OCI-LY1 (cell line): ENCODE results near the gene ALOX15.

Experiments used
- H2AFZ ChIP-seq: fragments of 200-600 bp; sonication (generic), shearing (Covaris generic); 2 replicates; pipeline ENCODE4 v1.6.0; 2014; ENCODE audit warnings: antibody characterized with exemption, mild to moderate bottlenecking, low read length
- H3F3A ChIP-seq: fragments of 200-600 bp; sonication (generic), shearing (Covaris generic); 2 replicates; pipeline ENCODE4 v1.6.0; 2014; ENCODE audit warnings: mild to moderate bottlenecking, antibody characterized with exemption, low read length, moderate library complexity; ENCODE audit not compliant: insufficient read depth
- H3K27ac ChIP-seq: fragments of 200-600 bp; sonication (generic); 2 replicates; pipeline ENCODE4 v1.5.1; 2014; ENCODE audit warnings: low read length, mixed run types, mild to moderate bottlenecking, low read depth; ENCODE audit not compliant: poor library complexity, severe bottlenecking
- H3K27me3 ChIP-seq: fragments of 200-600 bp; sonication (generic); 2 replicates; pipeline ENCODE4 v1.6.0; 2014; ENCODE audit warnings: antibody characterized with exemption, mild to moderate bottlenecking, low read length, moderate library complexity; ENCODE audit not compliant: insufficient read depth
- H3K36me3 ChIP-seq: fragments of 200-600 bp; sonication (generic); 2 replicates; pipeline ENCODE4 v1.6.1; 2014; ENCODE audit warnings: mild to moderate bottlenecking, antibody characterized with exemption, low read length, moderate library complexity, mixed read lengths; ENCODE audit not compliant: insufficient read depth
- H3K4me1 ChIP-seq: fragments of 200-600 bp; sonication (generic); 2 replicates; pipeline ENCODE4 v1.5.1; 2014; ENCODE audit warnings: mild to moderate bottlenecking, low read length, moderate library complexity; ENCODE audit not compliant: insufficient read depth, severe bottlenecking
- H3K4me2 ChIP-seq: fragments of 200-600 bp; sonication (generic), shearing (Covaris generic); 2 replicates; pipeline ENCODE4 v1.6.1; 2014; ENCODE audit warnings: low read length
- H3K4me3 ChIP-seq: fragments of 200-600 bp; sonication (generic); 2 replicates; pipeline ENCODE4 v1.5.1; 2014; ENCODE audit warnings: low read length, low read depth, mild to moderate bottlenecking, mixed read lengths; ENCODE audit not compliant: poor library complexity, severe bottlenecking
- H3K79me2 ChIP-seq: fragments of 200-600 bp; shearing (Covaris generic); 2 replicates; pipeline ENCODE4 v1.6.1; 2016; ENCODE audit warnings: mixed run types, low read length, mixed read lengths; ENCODE audit not compliant: insufficient read depth
- H3K9ac ChIP-seq: fragments of 200-600 bp; sonication (generic), shearing (Covaris generic); 2 replicates; pipeline ENCODE4 v1.6.1; 2014; ENCODE audit warnings: mild to moderate bottlenecking, low read length, mixed read lengths
- H3K9me2 ChIP-seq: fragments of 200-600 bp; sonication (generic), shearing (Covaris generic); 2 replicates; pipeline ENCODE4 v1.6.1; 2014; ENCODE audit warnings: low read depth, mild to moderate bottlenecking, low read length, mixed read lengths
- H3K9me3 ChIP-seq: fragments of 200-600 bp; shearing (Covaris generic); 2 replicates; pipeline ENCODE4 v1.6.1; 2014; ENCODE audit warnings: low read length, mixed read lengths
- H4K20me1 ChIP-seq: fragments of 200-600 bp; sonication (generic), shearing (Covaris generic); 2 replicates; pipeline ENCODE4 v1.6.0; 2016; ENCODE audit warnings: mild to moderate bottlenecking, low read length; ENCODE audit not compliant: insufficient read depth
- CTCF ChIP-seq: fragments of 200-600 bp; sonication (generic), shearing (Covaris generic); IDR thresholded peaks from 2 replicates; pipeline ENCODE4 v1.5.1; 2017; ENCODE audit warnings: mild to moderate bottlenecking, antibody characterized with exemption, low read length, moderate library complexity, mixed read lengths
- EZH2 ChIP-seq: fragments of 200-600 bp; sonication (generic), shearing (Covaris generic); IDR thresholded peaks from 2 replicates; pipeline ENCODE4 v1.8.0; 2017; ENCODE audit warnings: borderline replicate concordance, mixed run types, mild to moderate bottlenecking, antibody characterized with exemption, low read length, moderate library complexity, mixed read lengths

ALOX15 gene

GRCh38 chr17:4674685-4674998, 33.2 kb upstream of the ALOX15 start:
- H3K36me3 ChIP-seq = peaks cover 97% of the 10 kb centered on the region
- H3K79me2 ChIP-seq = no peaks in the 10 kb centered on the region
- H3K9me2 ChIP-seq = no peaks in the 10 kb centered on the region
- TF ChIP-seq CTCF (no peak), EZH2 (no peak)
- no peak overlapping the region for H2AFZ ChIP-seq
- H3F3A ChIP-seq = no peaks in the 10 kb centered on the region
- H3K9ac ChIP-seq = no peak overlapping the region
- H3K4me3 ChIP-seq = no peak overlapping the region
- no peaks in the 10 kb centered on the region for H3K4me1 ChIP-seq
- no peaks in the 10 kb centered on the region for H4K20me1 ChIP-seq
- no peaks in the 10 kb centered on the region for H3K27me3 ChIP-seq
- H3K4me2 ChIP-seq = no peak overlapping the region
- no peak overlapping the region for H3K27ac ChIP-seq
- H3K9me3 ChIP-seq = no peaks in the 10 kb centered on the region

GRCh38 chr17:4673986-4674684, 32.7 kb upstream of the ALOX15 start:
- no peaks in the 10 kb centered on the region for H3K27me3 ChIP-seq
- H3K4me3 ChIP-seq = no peak overlapping the region
- TF ChIP-seq EZH2 = no peak
- TF ChIP-seq CTCF = no peak
- no peak overlapping the region for H3K9ac ChIP-seq
- H3K4me2 ChIP-seq = no peak overlapping the region
- no peaks in the 10 kb centered on the region for H3K9me2 ChIP-seq
- no peak overlapping the region for H2AFZ ChIP-seq
- H3K36me3 ChIP-seq = peaks cover 94% of the 10 kb centered on the region
- H3K9me3 ChIP-seq = no peaks in the 10 kb centered on the region
- H3K4me1 ChIP-seq = no peaks in the 10 kb centered on the region
- no peaks in the 10 kb centered on the region for H4K20me1 ChIP-seq
- H3K79me2 ChIP-seq = no peaks in the 10 kb centered on the region
- H3K27ac ChIP-seq = no peak overlapping the region
- no peaks in the 10 kb centered on the region for H3F3A ChIP-seq

GRCh38 chr17:4673169-4673568, 31.7 kb upstream of the ALOX15 start:
- TF ChIP-seq EZH2 (no peak), CTCF (no peak)
- Histone ChIP-seq H3K36me3 (peaks cover 84% of the 10 kb centered on the region), H3K4me1 (no peaks in the 10 kb centered on the region), H3K27me3 (no peaks in the 10 kb centered on the region), H4K20me1 (no peaks in the 10 kb centered on the region), H3K9ac (no peak overlapping the region), H3K4me3 (no peak overlapping the region), H3F3A (no peaks in the 10 kb centered on the region), H3K4me2 (no peak overlapping the region), H3K79me2 (no peaks in the 10 kb centered on the region), H3K9me3 (no peaks in the 10 kb centered on the region), H3K9me2 (no peaks in the 10 kb centered on the region), H3K27ac (no peak overlapping the region), H2AFZ (no peak overlapping the region)
